HCT116 (cell line): Measurements from ENCODE around the gene MFSD6.

Source experiments
- ATF3 ChIP-seq: IDR thresholded peaks from 2 replicates; pipeline ENCODE4 v1.6.1; 2012
- CTCF ChIP-seq, 3 experiments: fragments of 200-600 bp in 1 of 3; sonication (generic) in 1 of 3; IDR thresholded peaks in 2 of 3; conservative IDR thresholded peaks in 1 of 3; 2 replicates each; pipeline ENCODE4 v1.5.1; 2012 to 2017; ENCODE audit warnings: low read depth in 2 of 3, low read length in 2 of 3, antibody characterized with exemption in 1 of 3, borderline replicate concordance in 1 of 3, control low read depth in 1 of 3, mild to moderate bottlenecking in 1 of 3, mixed read lengths in 1 of 3, mixed run types in 1 of 3, moderate library complexity in 1 of 3; ENCODE audit not compliant: insufficient read depth in 1 of 3
- EZH2 ChIP-seq: fragments of 200-600 bp; sonication (generic); IDR thresholded peaks from 2 replicates; pipeline ENCODE4 v1.6.1; 2017; ENCODE audit warnings: antibody characterized with exemption, mixed run types
- MAX ChIP-seq: IDR thresholded peaks from 2 replicates; pipeline ENCODE4 v1.6.1; 2012
- POLR2A ChIP-seq: IDR thresholded peaks from 2 replicates; pipeline ENCODE4 v1.7.0; 2011; ENCODE audit warnings: borderline replicate concordance; ENCODE audit not compliant: insufficient read depth, insufficient read length; ENCODE audit errors: extremely low read depth
- POLR2AphosphoS5 ChIP-seq: IDR thresholded peaks from 2 replicates; pipeline ENCODE4 v1.6.1; 2011; ENCODE audit warnings: mild to moderate bottlenecking, low read depth, low read length, moderate library complexity
- REST ChIP-seq: IDR thresholded peaks from 2 replicates; pipeline ENCODE4 v1.6.1; 2012; ENCODE audit warnings: low read depth
- SIN3A ChIP-seq: IDR thresholded peaks from 2 replicates; pipeline ENCODE4 v1.6.1; 2012; ENCODE audit warnings: low read depth
- SP1 ChIP-seq: IDR thresholded peaks from 2 replicates; pipeline ENCODE4 v1.6.1; 2012; ENCODE audit warnings: low read depth
- YY1 ChIP-seq: IDR thresholded peaks from 2 replicates; pipeline ENCODE4 v1.6.1; 2011; ENCODE audit warnings: low read length, low read depth, moderate library complexity, mild to moderate bottlenecking; ENCODE audit not compliant: insufficient replicate concordance; ENCODE audit errors: extremely low read depth

- TF ChIP-seq POLR2A, result no peak
- TF ChIP-seq REST, result no peak
- TF ChIP-seq CTCF (IDR thresholded peaks at IDR 0.05 in 2 of 3, conservative IDR thresholded peaks at IDR 0.05 in 1 of 3; ENCODE audit: borderline replicate concordance in 1 of 3, insufficient read depth in 1 of 3, low read depth in 2 of 3, low read length in 2 of 3), result no peak
- TF ChIP-seq YY1, result no peak
- no peak for TF ChIP-seq POLR2AphosphoS5
- no peak for TF ChIP-seq SIN3A
- TF ChIP-seq MAX, result no peak
- no peak for TF ChIP-seq EZH2
- no peak for TF ChIP-seq ATF3
- TF ChIP-seq SP1, result no peak
Observed at GRCh38 chr2:190376083-190376482, 32.1 kb upstream of the MFSD6 start.
